Activated naive CD4-positive, alpha-beta T cell treated with anti-CD3 and anti-CD28 coated beads for 36 hours (primary cell): ENCODE results near the gene DYNC1I1. TPM values are rescaled to one million over a fixed set of nuclear protein-coding genes. Genes with fewer than 3 reads are reported as not detected.

Experiments
- CTCF ChIA-PET: fragments of 350-600 bp; sonication (Branson Sonifier 250); formaldehyde crosslinking; loops from one replicate; lab custom pipeline; 2021; ENCODE audit warnings: antibody characterized with exemption; lab: Charles Lee
- DNase-seq: peaks from one replicate; pipeline ENCODE4 v3.0.0-alpha.2; 2020
- H3K27ac Mint-ChIP-seq: one replicate; pipeline ENCODE4 v1.8.0; 2021; ENCODE audit warnings: mild to moderate bottlenecking, mixed read lengths
- H3K27me3 Mint-ChIP-seq: one replicate; pipeline ENCODE4 v1.8.0; 2021; ENCODE audit warnings: low read depth, mixed read lengths
- H3K36me3 Mint-ChIP-seq: one replicate; pipeline ENCODE4 v1.8.0; 2021; ENCODE audit warnings: low read depth, mixed read lengths
- H3K4me1 Mint-ChIP-seq: one replicate; pipeline ENCODE4 v1.8.0; 2021; ENCODE audit warnings: low read depth, mixed read lengths
- H3K4me3 Mint-ChIP-seq: one replicate; pipeline ENCODE4 v1.8.0; 2021; ENCODE audit warnings: mild to moderate bottlenecking, moderate library complexity, mixed read lengths
- H3K9me3 Mint-ChIP-seq: one replicate; pipeline ENCODE4 v1.8.0; 2021; ENCODE audit warnings: mixed read lengths
- intact Hi-C: fragments of 100-400 bp; cut with micrococcal nuclease; formaldehyde crosslinking; loops from one replicate; pipeline ENCODE4 v1.15.1; 2023
- total RNA-seq, 2 experiments: library from RNA; stranded (reverse); gene quantifications; one replicate each; pipeline ENCODE4 v1.2.3, GENCODE V29; 2021

DYNC1I1 gene
- total RNA-seq, 2 experiments from 2014 or later, result not detected

- no peak overlapping the region for H3K27ac Mint-ChIP-seq
- CTCF ChIA-PET, result interaction anchor here (0.9 to 1.3 kb wide), 2 partner anchors 360 to 363 kb away, joined by 3 to 4 read pairs; no protein-coding TSS in a partner anchor
- intact Hi-C loops, result loop anchor here (1.0 to 2.0 kb wide), 3 partner anchors 149 to 361 kb away; no protein-coding TSS in a partner anchor
- no peak overlapping the region for H3K4me3 Mint-ChIP-seq
- no peaks in the 10 kb centered on the region for H3K9me3 Mint-ChIP-seq
- no peak for DNase-seq
- H3K36me3 Mint-ChIP-seq, result no peaks in the 10 kb centered on the region
- peaks cover 5% of the 10 kb centered on the region for H3K27me3 Mint-ChIP-seq
- H3K4me1 Mint-ChIP-seq, result no peaks in the 10 kb centered on the region
Observed at GRCh38 chr7:95871896-95872295, 99.5 kb downstream of the DYNC1I1 start.

GRCh38 chr7:95874129-95874528 lies 101.8 kb downstream of the DYNC1I1 start:
- Mint-ChIP-seq H3K36me3 (no peaks in the 10 kb centered on the region), H3K27ac (no peak overlapping the region), H3K27me3 (peaks cover 5% of the 10 kb centered on the region), H3K9me3 (peaks cover 2% of the 10 kb centered on the region), H3K4me3 (no peak overlapping the region), H3K4me1 (no peaks in the 10 kb centered on the region)
- CTCF ChIA-PET, result no interaction called here
- no peak for DNase-seq
- intact Hi-C loops, result no loop called here

- Mint-ChIP-seq H3K4me1 (no peaks in the 10 kb centered on the region), H3K27ac (no peak overlapping the region), H3K27me3 (peaks cover 5% of the 10 kb centered on the region), H3K36me3 (no peaks in the 10 kb centered on the region), H3K4me3 (no peak overlapping the region), H3K9me3 (peaks cover 2% of the 10 kb centered on the region)
- CTCF ChIA-PET, result no interaction called here
- no peak for DNase-seq
- intact Hi-C loops, result no loop called here
Observed at GRCh38 chr7:95874541-95875265, 102.3 kb downstream of the DYNC1I1 start.

- DNase-seq, result no peak
- Mint-ChIP-seq H3K27me3 (peaks cover 5% of the 10 kb centered on the region), H3K4me3 (no peak overlapping the region), H3K4me1 (no peaks in the 10 kb centered on the region), H3K9me3 (peaks cover 2% of the 10 kb centered on the region), H3K36me3 (no peaks in the 10 kb centered on the region), H3K27ac (no peak overlapping the region)
- CTCF ChIA-PET, result no interaction called here
- intact Hi-C loops, result no loop called here
Observed at GRCh38 chr7:95875519-95875918, 103.2 kb downstream of the DYNC1I1 start.

- Mint-ChIP-seq H3K27ac (no peak overlapping the region), H3K9me3 (peaks cover 2% of the 10 kb centered on the region), H3K4me3 (no peak overlapping the region), H3K27me3 (peaks cover 7% of the 10 kb centered on the region), H3K4me1 (no peaks in the 10 kb centered on the region), H3K36me3 (no peaks in the 10 kb centered on the region)
- intact Hi-C loops, result no loop called here
- no peak for DNase-seq
- CTCF ChIA-PET, result no interaction called here
Observed at GRCh38 chr7:95878677-95879076, 106.3 kb downstream of the DYNC1I1 start.

- intact Hi-C loops, result no loop called here
- no peak overlapping the region for H3K4me3 Mint-ChIP-seq
- H3K4me1 Mint-ChIP-seq, result no peaks in the 10 kb centered on the region
- H3K27ac Mint-ChIP-seq, result no peak overlapping the region
- peaks cover 2% of the 10 kb centered on the region for H3K9me3 Mint-ChIP-seq
- peaks cover 9% of the 10 kb centered on the region for H3K27me3 Mint-ChIP-seq
- DNase-seq, result no peak
- no peaks in the 10 kb centered on the region for H3K36me3 Mint-ChIP-seq
- CTCF ChIA-PET, result no interaction called here
Observed at GRCh38 chr7:95881597-95881996, 109.2 kb downstream of the DYNC1I1 start.

GRCh38 chr7:95883217-95883616 lies 110.9 kb downstream of the DYNC1I1 start:
- Mint-ChIP-seq H3K9me3 (peaks cover 2% of the 10 kb centered on the region), H3K4me1 (no peaks in the 10 kb centered on the region), H3K36me3 (no peaks in the 10 kb centered on the region), H3K27ac (no peak overlapping the region), H3K4me3 (no peak overlapping the region), H3K27me3 (peaks cover 13% of the 10 kb centered on the region)
- intact Hi-C loops, result no loop called here
- no peak for DNase-seq
- CTCF ChIA-PET, result no interaction called here

GRCh38 chr7:95886501-95887090 lies 114.2 kb downstream of the DYNC1I1 start:
- intact Hi-C loops, result no loop called here
- Mint-ChIP-seq H3K36me3 (no peaks in the 10 kb centered on the region), H3K27me3 (peaks cover 23% of the 10 kb centered on the region), H3K4me3 (no peak overlapping the region), H3K9me3 (no peaks in the 10 kb centered on the region), H3K4me1 (no peaks in the 10 kb centered on the region), H3K27ac (no peak overlapping the region)
- CTCF ChIA-PET, result no interaction called here
- no peak for DNase-seq

GRCh38 chr7:95893484-95893883 lies 121.1 kb downstream of the DYNC1I1 start:
- Mint-ChIP-seq H3K4me3 (no peak overlapping the region), H3K9me3 (no peaks in the 10 kb centered on the region), H3K27me3 (peaks cover 17% of the 10 kb centered on the region), H3K27ac (no peak overlapping the region), H3K4me1 (no peaks in the 10 kb centered on the region), H3K36me3 (no peaks in the 10 kb centered on the region)
- no peak for DNase-seq
- intact Hi-C loops, result no loop called here
- CTCF ChIA-PET, result no interaction called here

- CTCF ChIA-PET, result interaction anchor here (0.6 kb wide), 1 partner anchor 62 kb away, joined by 5 read pairs; no protein-coding TSS in a partner anchor
- no peak overlapping the region for H3K27ac Mint-ChIP-seq
- no peaks in the 10 kb centered on the region for H3K9me3 Mint-ChIP-seq
- no peaks in the 10 kb centered on the region for H3K36me3 Mint-ChIP-seq
- H3K4me3 Mint-ChIP-seq, result no peak overlapping the region
- H3K4me1 Mint-ChIP-seq, result no peaks in the 10 kb centered on the region
- H3K27me3 Mint-ChIP-seq, result peaks cover 5% of the 10 kb centered on the region
- intact Hi-C loops, result no loop called here
- DNase-seq, result no peak
Observed at GRCh38 chr7:95897557-95898251, 125.3 kb downstream of the DYNC1I1 start.

- H3K27ac Mint-ChIP-seq, result no peak overlapping the region
- CTCF ChIA-PET, result interaction anchor here (0.5 kb wide), 1 partner anchor 688 kb away, joined by 3 read pairs; no protein-coding TSS in a partner anchor
- intact Hi-C loops, result no loop called here
- H3K4me1 Mint-ChIP-seq, result no peaks in the 10 kb centered on the region
- no peaks in the 10 kb centered on the region for H3K36me3 Mint-ChIP-seq
- H3K27me3 Mint-ChIP-seq, result peaks cover 5% of the 10 kb centered on the region
- no peak overlapping the region for H3K4me3 Mint-ChIP-seq
- no peaks in the 10 kb centered on the region for H3K9me3 Mint-ChIP-seq
- DNase-seq, result no peak
Observed at GRCh38 chr7:95899919-95900513, 127.7 kb downstream of the DYNC1I1 start.

- no peak for DNase-seq
- Mint-ChIP-seq H3K36me3 (no peaks in the 10 kb centered on the region), H3K27ac (no peak overlapping the region), H3K9me3 (no peaks in the 10 kb centered on the region), H3K4me1 (no peaks in the 10 kb centered on the region), H3K27me3 (peaks cover 3% of the 10 kb centered on the region), H3K4me3 (no peak overlapping the region)
- CTCF ChIA-PET, result interaction anchor here (1.8 kb wide), 1 partner anchor 10 kb away, joined by 6 read pairs; no protein-coding TSS in a partner anchor
- intact Hi-C loops, result no loop called here
Observed at GRCh38 chr7:95901006-95901405, 128.7 kb downstream of the DYNC1I1 start.
